Endothelial cell (in vitro differentiated cells): Measurements from ENCODE around the gene SHC4. TPM values are rescaled to one million over a fixed set of nuclear protein-coding genes. Genes with fewer than 3 reads are reported as not detected.

Source experiments
- DNase-seq: peaks from one replicate; pipeline ENCODE4 v3.0.0; 2021; ENCODE audit warnings: low spot score
- H3K27ac Mint-ChIP-seq: one replicate; pipeline ENCODE4 v1.8.0; 2021; ENCODE audit warnings: mixed read lengths, inconsistent platforms; ENCODE audit not compliant: unreplicated experiment
- H3K27me3 Mint-ChIP-seq: one replicate; pipeline ENCODE4 v1.8.0; 2021; ENCODE audit warnings: mild to moderate bottlenecking, moderate library complexity, mixed read lengths, inconsistent platforms; ENCODE audit not compliant: unreplicated experiment
- H3K36me3 Mint-ChIP-seq: one replicate; pipeline ENCODE4 v1.8.0; 2021; ENCODE audit warnings: mild to moderate bottlenecking, low read depth, mixed read lengths, inconsistent platforms; ENCODE audit not compliant: unreplicated experiment
- H3K4me1 Mint-ChIP-seq: one replicate; pipeline ENCODE4 v1.8.0; 2021; ENCODE audit warnings: mild to moderate bottlenecking, mixed read lengths, inconsistent platforms; ENCODE audit not compliant: unreplicated experiment
- H3K4me3 Mint-ChIP-seq: one replicate; pipeline ENCODE4 v1.8.0; 2021; ENCODE audit warnings: mild to moderate bottlenecking, mixed read lengths, inconsistent platforms; ENCODE audit not compliant: unreplicated experiment
- H3K9me3 Mint-ChIP-seq: one replicate; pipeline ENCODE4 v1.8.0; 2021; ENCODE audit warnings: mixed read lengths, inconsistent platforms; ENCODE audit not compliant: unreplicated experiment
- CTCF ChIP-seq: fragments of 200-600 bp; sonication (generic); IDR thresholded peaks from one replicate; pipeline ENCODE4 v1.5.0; 2021; ENCODE audit warnings: antibody characterized with exemption; ENCODE audit not compliant: unreplicated experiment
- total RNA-seq: library from RNA; stranded (reverse); fragmentation: NEBNext Ultra II Directional; extraction: Animal tissue kit (Norgen Biotek cat#: 25700); gene quantifications from one replicate; pipeline ENCODE4 v1.2.1, GENCODE V29; 2021; ENCODE audit not compliant: unreplicated experiment

Gene SHC4
- total RNA-seq, 1 donor from 2014 or later: 6.8 TPM

GRCh38 chr15:48905847-48906246 lies 57.9 kb downstream of the SHC4 start:
- Mint-ChIP-seq H3K27ac (no peak overlapping the region), H3K9me3 (no peaks in the 10 kb centered on the region), H3K4me1 (no peaks in the 10 kb centered on the region), H3K27me3 (no peaks in the 10 kb centered on the region), H3K36me3 (no peaks in the 10 kb centered on the region), H3K4me3 (no peak overlapping the region)
- no peak for TF ChIP-seq CTCF
- DNase-seq: no peak

- H3K4me1 Mint-ChIP-seq: no peaks in the 10 kb centered on the region
- no peak overlapping the region for H3K27ac Mint-ChIP-seq
- TF ChIP-seq CTCF: no peak
- no peaks in the 10 kb centered on the region for H3K36me3 Mint-ChIP-seq
- H3K4me3 Mint-ChIP-seq: no peak overlapping the region
- H3K9me3 Mint-ChIP-seq: no peaks in the 10 kb centered on the region
- DNase-seq: no peak
- no peaks in the 10 kb centered on the region for H3K27me3 Mint-ChIP-seq
Observed at GRCh38 chr15:48905216-48905615, 58.5 kb downstream of the SHC4 start.

- Mint-ChIP-seq H3K36me3 (no peaks in the 10 kb centered on the region), H3K9me3 (no peaks in the 10 kb centered on the region), H3K4me1 (no peaks in the 10 kb centered on the region), H3K4me3 (peak overlapping the region; percentile 15), H3K27ac (no peak overlapping the region), H3K27me3 (no peaks in the 10 kb centered on the region)
- DNase-seq: no peak
- no peak for TF ChIP-seq CTCF
Observed at GRCh38 chr15:48904758-48905157, 59.0 kb downstream of the SHC4 start.

GRCh38 chr15:48899793-48900192 lies 63.9 kb downstream of the SHC4 start:
- no peak for DNase-seq
- Mint-ChIP-seq H3K36me3 (no peaks in the 10 kb centered on the region), H3K4me1 (peaks cover 16% of the 10 kb centered on the region), H3K27ac (no peak overlapping the region), H3K9me3 (no peaks in the 10 kb centered on the region), H3K4me3 (no peak overlapping the region), H3K27me3 (peaks cover 2% of the 10 kb centered on the region)
- TF ChIP-seq CTCF: no peak

- no peaks in the 10 kb centered on the region for H3K9me3 Mint-ChIP-seq
- H3K4me3 Mint-ChIP-seq: no peak overlapping the region
- peaks cover 16% of the 10 kb centered on the region for H3K4me1 Mint-ChIP-seq
- H3K27me3 Mint-ChIP-seq: peaks cover 2% of the 10 kb centered on the region
- no peak for TF ChIP-seq CTCF
- no peak for DNase-seq
- no peaks in the 10 kb centered on the region for H3K36me3 Mint-ChIP-seq
- H3K27ac Mint-ChIP-seq: no peak overlapping the region
Observed at GRCh38 chr15:48898446-48898845, 65.3 kb downstream of the SHC4 start.
